Activated CD4-positive, alpha-beta T cell treated with anti-CD3 and anti-CD28 coated beads, Interleukin-2, amount 10 ng/mL, durations not matched to agents 7 days and 5 days (primary cell): ENCODE results near the gene SYT7. TPM values are rescaled to one million over a fixed set of nuclear protein-coding genes. Genes with fewer than 3 reads are reported as not detected.
"Not testable (repeated sequence)": the region's sequence is repeated elsewhere in the genome, so short reads cannot be mapped to it uniquely, and the experiment has no call there.

Source experiments
- CTCF ChIA-PET: fragments of 350-600 bp; sonication (Branson Sonifier 250); formaldehyde crosslinking; loops from one replicate; lab custom pipeline; 2021; ENCODE audit warnings: antibody characterized with exemption; lab: Charles Lee
- POLR2A ChIA-PET: fragments of 350-600 bp; sonication (Branson Sonifier 250); formaldehyde crosslinking; loops from one replicate; lab custom pipeline; 2021; ENCODE audit warnings: antibody characterized with exemption; lab: Charles Lee
- DNase-seq: peaks from one replicate; pipeline ENCODE4 v3.0.0-alpha.2; 2020
- H3K27ac Mint-ChIP-seq: one replicate; pipeline ENCODE4 v1.8.0; 2021; ENCODE audit warnings: mild to moderate bottlenecking, moderate library complexity, mixed read lengths
- H3K27me3 Mint-ChIP-seq: one replicate; pipeline ENCODE4 v1.8.0; 2021; ENCODE audit warnings: mixed read lengths
- H3K36me3 Mint-ChIP-seq: one replicate; pipeline ENCODE4 v1.8.0; 2021; ENCODE audit warnings: low read depth, mixed read lengths
- H3K4me1 Mint-ChIP-seq: one replicate; pipeline ENCODE4 v1.8.0; 2021; ENCODE audit warnings: mixed read lengths
- H3K4me3 Mint-ChIP-seq: one replicate; pipeline ENCODE4 v1.8.0; 2021; ENCODE audit warnings: mild to moderate bottlenecking, moderate library complexity, mixed read lengths
- H3K9me3 Mint-ChIP-seq: one replicate; pipeline ENCODE4 v1.8.0; 2021; ENCODE audit warnings: mixed read lengths
- microRNA-seq: library from miRNA; unstranded; fragments of <30 nt; microRNA quantifications from one replicate; pipeline ENCODE4 v1.2.0, GENCODE V29; 2021; ENCODE audit warnings: borderline microRNAs expressed, borderline replicate concordance
- total RNA-seq, 2 experiments: library from RNA; stranded (reverse); gene quantifications; one replicate each; pipeline ENCODE4 v1.2.3, GENCODE V29; 2021

Gene SYT7
- total RNA-seq, 2 experiments from 2014 or later: not detected

- H3K4me1 Mint-ChIP-seq: peaks cover 1% of the 10 kb centered on the region
- no peaks in the 10 kb centered on the region for H3K9me3 Mint-ChIP-seq
- no peaks in the 10 kb centered on the region for H3K27me3 Mint-ChIP-seq
- ChIA-PET POLR2A (no interaction called here), CTCF (interaction anchor here (0.5 to 1.4 kb wide), 2 partner anchors 45 to 284 kb away, joined by 3 to 4 read pairs; no protein-coding TSS in a partner anchor)
- DNase-seq: no peak
- H3K27ac Mint-ChIP-seq: no peak overlapping the region
- H3K4me3 Mint-ChIP-seq: no peak overlapping the region
- peaks cover 10% of the 10 kb centered on the region for H3K36me3 Mint-ChIP-seq
Observed at GRCh38 chr11:61472282-61472681, 108.6 kb downstream of the SYT7 start.

GRCh38 chr11:61468002-61468401, 112.9 kb downstream of the SYT7 start:
- Mint-ChIP-seq H3K27me3 (no peaks in the 10 kb centered on the region), H3K9me3 (no peaks in the 10 kb centered on the region), H3K4me3 (no peak overlapping the region), H3K36me3 (peaks cover 8% of the 10 kb centered on the region), H3K4me1 (peaks cover 1% of the 10 kb centered on the region), H3K27ac (no peak overlapping the region)
- CTCF ChIA-PET: no interaction called here
- POLR2A ChIA-PET: no interaction called here
- DNase-seq: no peak

- H3K27ac Mint-ChIP-seq, H3K27me3 Mint-ChIP-seq, H3K9me3 Mint-ChIP-seq, H3K36me3 Mint-ChIP-seq, H3K4me3 Mint-ChIP-seq, H3K4me1 Mint-ChIP-seq, POLR2A ChIA-PET, DNase-seq, CTCF ChIA-PET: not testable (repeated sequence)
Observed at GRCh38 chr11:61467602-61468001, 113.3 kb downstream of the SYT7 start.

Small RNA genes lying within 50 kb of the gene (microRNA-seq; reads per million reads assigned to microRNA genes)
- not detected for gene MIR4488

Other genes with a start within 250 kb of the SYT7 start
- 100 to 1,000 TPM; 207 to 222 TPM for gene DDB1, start 248.0 kb downstream of the SYT7 start, total RNA-seq
- 10 to 100 TPM; 40.0 to 46.9 TPM for gene TKFC, start 247.8 kb downstream of the SYT7 start, total RNA-seq
- 10 to 100 TPM; 49.4 to 59.6 TPM for gene CYB561A3, start 219.2 kb downstream of the SYT7 start, total RNA-seq
- 10 to 100 TPM; 52.0 to 60.4 TPM for gene TMEM138, start 218.7 kb downstream of the SYT7 start, total RNA-seq
- gene TMEM216, start 188.5 kb downstream of the SYT7 start, total RNA-seq: 1 to 10 TPM; 3.7 to 6.3 TPM
- 100 to 1,000 TPM; 106 to 133 TPM for gene CPSF7, start 151.1 kb downstream of the SYT7 start, total RNA-seq
- 10 to 100 TPM; 42.4 to 48.3 TPM for gene SDHAF2, start 151.0 kb downstream of the SYT7 start, total RNA-seq
- not detected for gene LRRC10B, start 72.3 kb downstream of the SYT7 start, total RNA-seq
- gene DAGLA, start 99.3 kb upstream of the SYT7 start, total RNA-seq: under 1 TPM; 0.44 to 0.45 TPM
- 1 to 10 TPM; 1.1 to 1.2 TPM for gene MYRF, start 171.6 kb upstream of the SYT7 start, total RNA-seq
- 100 to 1,000 TPM; 154 to 160 TPM for gene TMEM258, start 211.5 kb upstream of the SYT7 start, total RNA-seq
- 100 to 1,000 TPM in 1 of 2 experiments, 10 to 100 TPM in 1; 98.6 to 118 TPM for gene FEN1, start 211.8 kb upstream of the SYT7 start, total RNA-seq
- 10 to 100 TPM; 25.7 to 27.1 TPM for gene FADS1, start 235.9 kb upstream of the SYT7 start, total RNA-seq
- 100 to 1,000 TPM; 128 to 135 TPM for gene FADS2, start 247.2 kb upstream of the SYT7 start, total RNA-seq